PFSK-1 (cell line): ENCODE measurements around the gene NDOR1.

Experiments
- FOXP2 ChIP-seq: optimal IDR thresholded peaks from 2 replicates; pipeline ENCODE3; 2011; ENCODE audit warnings: borderline replicate concordance, control low read depth, inconsistent platforms; ENCODE audit not compliant: insufficient read depth; ENCODE audit errors: extremely low read length, extremely low read depth
- POLR2AphosphoS5 ChIP-seq: IDR thresholded peaks from 2 replicates; pipeline ENCODE4 v1.6.1; 2012; ENCODE audit warnings: low read depth, mild to moderate bottlenecking, control low read depth, low read length, moderate library complexity
- TAF1 ChIP-seq: IDR thresholded peaks from 2 replicates; pipeline ENCODE4 v1.6.1; 2012; ENCODE audit warnings: low read length, control low read depth, borderline replicate concordance; ENCODE audit not compliant: insufficient read depth

- no peak for TF ChIP-seq TAF1
- TF ChIP-seq FOXP2: no peak
- TF ChIP-seq POLR2AphosphoS5: no peak
Measured at GRCh38 chr9:137232101-137232500, 26.6 kb downstream of the NDOR1 start.
